ENCODE measurements around the gene PGLYRP3.

- TF ChIP-seq CTCF (IDR thresholded peaks at IDR 0.05; ENCODE audit: control extremely low read depth in 1 of 3, insufficient read depth in 1 of 3, low read depth in 1 of 3, low read length in 3 of 3) (no peak), PHF8 (conservative IDR thresholded peaks at IDR 0.05; ENCODE audit: low read depth, low read length) (no peak), POLR2AphosphoS5 (IDR thresholded peaks at IDR 0.05; ENCODE audit: low read depth, low read length) (no peak), RFX5 (IDR thresholded peaks at IDR 0.05; ENCODE audit: borderline replicate concordance, low read depth, low read length) (no peak), EZH2 (IDR thresholded peaks at IDR 0.05; ENCODE audit: low read depth, low read length, severe bottlenecking) (no peak), YY1 (IDR thresholded peaks at IDR 0.05; ENCODE audit: low read depth, low read length) (no peak), BRCA1 (IDR thresholded peaks at IDR 0.05; ENCODE audit: low read depth, low read length) (no peak), TAF1 (IDR thresholded peaks at IDR 0.05; ENCODE audit: low read depth, low read length) (no peak), JUN (IDR thresholded peaks at IDR 0.05; ENCODE audit: low read depth, low read length) (no peak), CHD1 (IDR thresholded peaks at IDR 0.05; ENCODE audit: low read depth, low read length) (no peak), SP2 (IDR thresholded peaks at IDR 0.05; ENCODE audit: low read length) (no peak)
- TF ChIP-seq, protein P1, sequence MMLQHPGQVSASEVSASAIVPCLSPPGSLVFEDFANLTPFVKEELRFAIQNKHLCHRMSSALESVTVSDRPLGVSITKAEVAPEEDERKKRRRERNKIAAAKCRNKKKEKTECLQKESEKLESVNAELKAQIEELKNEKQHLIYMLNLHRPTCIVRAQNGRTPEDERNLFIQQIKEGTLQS (IDR thresholded peaks at IDR 0.05; ENCODE audit: insufficient read depth, low read depth, low read length) = no peak
- TF ChIP-seq, protein P2, sequence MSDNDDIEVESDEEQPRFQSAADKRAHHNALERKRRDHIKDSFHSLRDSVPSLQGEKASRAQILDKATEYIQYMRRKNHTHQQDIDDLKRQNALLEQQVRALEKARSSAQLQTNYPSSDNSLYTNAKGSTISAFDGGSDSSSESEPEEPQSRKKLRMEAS (IDR thresholded peaks at IDR 0.05) = no peak
These were observed 37.7 kb upstream of the PGLYRP3 start for GRCh38 chr1:153350321-153350957.

All from H1 (cell line).